Loucy (cell line): ENCODE data around the gene HERC5.

ENCODE experiments used
- H2AFZ ChIP-seq: fragments of 200-600 bp; sonication (generic); 2 replicates; pipeline ENCODE4 v1.6.0; 2016; ENCODE audit warnings: antibody characterized with exemption, mild to moderate bottlenecking, low read length, moderate library complexity
- H3F3A ChIP-seq: fragments of 200-600 bp; 2 replicates; pipeline ENCODE4 v1.6.0; 2016; ENCODE audit warnings: antibody characterized with exemption, low read depth, mild to moderate bottlenecking
- H3K27me3 ChIP-seq: fragments of 200-600 bp; sonication (generic); 2 replicates; pipeline ENCODE4 v1.6.1; 2014; ENCODE audit warnings: low read length, mild to moderate bottlenecking; ENCODE audit not compliant: insufficient read depth, poor library complexity, severe bottlenecking
- H3K36me3 ChIP-seq: fragments of 200-600 bp; sonication (generic); 2 replicates; pipeline ENCODE4 v1.6.1; 2016; ENCODE audit warnings: low read length; ENCODE audit not compliant: insufficient read depth
- H3K4me1 ChIP-seq: fragments of 200-600 bp; sonication (generic); 2 replicates; pipeline ENCODE4 v1.5.1; 2014; ENCODE audit warnings: low read length, mild to moderate bottlenecking; ENCODE audit not compliant: insufficient read depth, poor library complexity, severe bottlenecking
- H3K4me2 ChIP-seq: fragments of 200-600 bp; sonication (generic); 2 replicates; pipeline ENCODE4 v1.6.0; 2014; ENCODE audit warnings: antibody characterized with exemption, low read length, low read depth, mild to moderate bottlenecking; ENCODE audit not compliant: poor library complexity, severe bottlenecking
- H3K4me3 ChIP-seq: fragments of 200-600 bp; sonication (generic); 2 replicates; pipeline ENCODE4 v1.5.1; 2014; ENCODE audit warnings: low read length, mild to moderate bottlenecking, mixed read lengths; ENCODE audit not compliant: poor library complexity, severe bottlenecking
- H3K79me2 ChIP-seq: fragments of 200-600 bp; sonication (generic); 2 replicates; pipeline ENCODE4 v1.6.1; 2014; ENCODE audit warnings: low read length; ENCODE audit not compliant: insufficient read depth
- H3K9ac ChIP-seq: fragments of 200-600 bp; sonication (generic); 2 replicates; pipeline ENCODE4 v1.6.0; 2014; ENCODE audit warnings: mild to moderate bottlenecking, low read depth, low read length, moderate library complexity; ENCODE audit not compliant: poor library complexity, severe bottlenecking
- H3K9me2 ChIP-seq: fragments of 200-600 bp; sonication (generic); replicated peaks from 2 replicates; pipeline ENCODE4 v1.6.1; 2016; ENCODE audit warnings: low read depth, low read length, mixed read lengths
- H3K9me3 ChIP-seq: fragments of 200-600 bp; sonication (generic); 2 replicates; pipeline ENCODE4 v1.6.1; 2014; ENCODE audit warnings: mild to moderate bottlenecking, antibody characterized with exemption, low read length, low read depth; ENCODE audit not compliant: insufficient read depth
- H4K20me1 ChIP-seq: fragments of 200-600 bp; sonication (generic); 2 replicates; pipeline ENCODE4 v1.6.0; 2014; ENCODE audit warnings: antibody characterized with exemption, low read length, mild to moderate bottlenecking; ENCODE audit not compliant: insufficient read depth, poor library complexity, severe bottlenecking
- CTCF ChIP-seq: fragments of 200-600 bp; sonication (generic); conservative IDR thresholded peaks from 2 replicates; pipeline ENCODE4 v1.5.1; 2014; ENCODE audit warnings: mild to moderate bottlenecking, antibody characterized with exemption, low read length
- EZH2phosphoT487 ChIP-seq: fragments of 200-600 bp; IDR thresholded peaks from 2 replicates; pipeline ENCODE4 v1.6.1; 2018; ENCODE audit warnings: antibody characterized with exemption, mild to moderate bottlenecking, moderate library complexity, borderline replicate concordance

The HERC5 gene

DNA sequence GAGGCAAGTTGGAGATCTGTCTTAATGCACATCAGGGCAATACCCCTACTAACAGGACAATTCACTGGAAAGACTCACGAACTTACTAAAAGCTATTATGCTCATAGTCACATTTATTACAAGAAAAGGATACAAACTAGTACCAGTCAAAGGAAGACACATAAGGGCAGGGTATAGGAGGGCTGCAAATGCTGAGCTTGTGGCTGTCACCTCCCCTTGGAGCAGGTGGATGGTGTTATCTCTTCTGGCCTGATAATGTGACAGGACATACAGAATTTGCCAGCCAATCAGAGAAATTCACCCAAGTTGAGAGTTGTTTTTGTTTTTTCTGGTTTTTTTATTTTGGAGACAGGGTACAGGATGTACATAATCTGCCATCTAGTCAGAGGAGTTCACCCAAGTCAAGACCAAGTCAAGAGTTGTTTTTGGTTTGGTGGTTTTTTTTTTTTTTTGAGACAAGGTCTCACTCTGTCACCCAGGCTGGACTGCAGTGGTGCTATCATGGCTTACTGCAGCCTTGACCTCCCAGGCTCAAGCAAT, 8.8 kb downstream of the HERC5 start:
- no peak overlapping the region for H3K9ac ChIP-seq
- no peaks in the 10 kb centered on the region for H3K27me3 ChIP-seq
- no peaks in the 10 kb centered on the region for H3K79me2 ChIP-seq
- no peaks in the 10 kb centered on the region for H3K9me3 ChIP-seq
- peaks cover 15% of the 10 kb centered on the region; the same call in 1 of the 2 replicates for H3K36me3 ChIP-seq
- H3K4me3 ChIP-seq = no peak overlapping the region
- peaks cover 4% of the 10 kb centered on the region for H4K20me1 ChIP-seq
- no peaks in the 10 kb centered on the region for H3F3A ChIP-seq
- peaks cover 14% of the 10 kb centered on the region for H3K4me1 ChIP-seq
- H3K9me2 ChIP-seq = no peaks in the 10 kb centered on the region
- no peak overlapping the region for H2AFZ ChIP-seq
- H3K4me2 ChIP-seq = no peak overlapping the region
- TF ChIP-seq CTCF = no peak
- TF ChIP-seq EZH2phosphoT487 = no peak

DNA sequence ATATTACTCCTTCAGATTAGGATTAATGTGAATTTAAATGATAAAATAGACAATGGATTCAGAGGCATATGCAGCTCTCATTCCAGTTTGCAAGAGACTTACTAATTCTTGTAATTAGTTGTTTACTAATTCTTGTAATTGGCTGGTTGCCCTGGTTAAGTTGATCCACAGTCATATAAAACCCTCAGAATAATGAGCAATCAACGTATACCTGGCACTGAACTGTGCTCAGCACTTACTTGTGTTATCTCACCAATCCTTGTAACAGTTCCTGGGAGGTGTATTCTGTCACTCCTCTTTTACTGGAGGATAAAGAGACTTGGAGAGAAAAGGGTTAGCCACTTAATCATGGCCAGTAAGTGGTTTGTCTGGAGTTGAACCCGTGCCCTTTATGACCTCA, 10.5 kb downstream of the HERC5 start:
- H2AFZ ChIP-seq = no peak overlapping the region
- no peak overlapping the region for H3K4me2 ChIP-seq
- no peaks in the 10 kb centered on the region for H3K79me2 ChIP-seq
- H3K36me3 ChIP-seq = peaks cover 15% of the 10 kb centered on the region; the same call in 1 of the 2 replicates
- no peaks in the 10 kb centered on the region for H3K9me3 ChIP-seq
- H3K4me3 ChIP-seq = no peak overlapping the region
- H3K27me3 ChIP-seq = no peaks in the 10 kb centered on the region
- H3K9me2 ChIP-seq = no peaks in the 10 kb centered on the region
- H4K20me1 ChIP-seq = no peaks in the 10 kb centered on the region
- H3K4me1 ChIP-seq = peaks cover 1% of the 10 kb centered on the region
- no peaks in the 10 kb centered on the region for H3F3A ChIP-seq
- TF ChIP-seq EZH2phosphoT487 (no peak), CTCF (no peak)
- no peak overlapping the region for H3K9ac ChIP-seq

- no peaks in the 10 kb centered on the region for H3K9me3 ChIP-seq
- no peak overlapping the region for H2AFZ ChIP-seq
- no peak overlapping the region for H3K9ac ChIP-seq
- H3K4me2 ChIP-seq = no peak overlapping the region
- no peaks in the 10 kb centered on the region for H3K79me2 ChIP-seq
- peaks cover 8% of the 10 kb centered on the region; the same call in 1 of the 2 replicates for H3K36me3 ChIP-seq
- H3K27me3 ChIP-seq = no peaks in the 10 kb centered on the region
- no peaks in the 10 kb centered on the region for H3K9me2 ChIP-seq
- no peak overlapping the region for H3K4me3 ChIP-seq
- no peaks in the 10 kb centered on the region for H4K20me1 ChIP-seq
- TF ChIP-seq CTCF (no peak), EZH2phosphoT487 (no peak)
- no peaks in the 10 kb centered on the region for H3F3A ChIP-seq
- H3K4me1 ChIP-seq = no peaks in the 10 kb centered on the region
These were observed 20.4 kb downstream of the HERC5 start for GRCh38 chr4:88477229-88477860.
